IPS-15b (cell line): ENCODE measurements around the gene FLNA.
"Not testable (repeated sequence)": the region's sequence is repeated elsewhere in the genome, so short reads cannot be mapped to it uniquely, and the experiment has no call there.

Experiments used
- H3K27me3 ChIP-seq: one replicate; pipeline ENCODE4 v1.6.1; 2013; ENCODE audit warnings: low read length; ENCODE audit not compliant: control insufficient read depth, insufficient read depth
- H3K36me3 ChIP-seq: one replicate; pipeline ENCODE4 v1.6.1; 2013; ENCODE audit warnings: low read length; ENCODE audit not compliant: control insufficient read depth, insufficient read depth
- H3K4me1 ChIP-seq: one replicate; pipeline ENCODE4 v1.6.1; 2013; ENCODE audit warnings: mild to moderate bottlenecking, low read length; ENCODE audit not compliant: control insufficient read depth, insufficient read depth
- H3K4me3 ChIP-seq: one replicate; pipeline ENCODE4 v1.5.1; 2013; ENCODE audit warnings: low read depth, low read length
- H3K9ac ChIP-seq: one replicate; pipeline ENCODE4 v1.6.1; 2013; ENCODE audit warnings: low read depth, mild to moderate bottlenecking, low read length
- H3K9me3 ChIP-seq: one replicate; pipeline ENCODE4 v1.6.1; 2013; ENCODE audit warnings: mild to moderate bottlenecking, low read length; ENCODE audit not compliant: control insufficient read depth, insufficient read depth

Gene FLNA

GRCh38 chrX:154352466-154352865, 22.0 kb downstream of the FLNA start:
- Histone ChIP-seq H3K36me3 (peaks cover 95% of the 10 kb centered on the region), H3K4me3 (no peak overlapping the region), H3K9ac (no peak overlapping the region), H3K9me3 (peaks cover 4% of the 10 kb centered on the region), H3K27me3 (no peaks in the 10 kb centered on the region), H3K4me1 (no peaks in the 10 kb centered on the region)

GRCh38 chrX:154352012-154352401, 22.4 kb downstream of the FLNA start:
- H3K4me1 ChIP-seq = no peaks in the 10 kb centered on the region
- H3K27me3 ChIP-seq = no peaks in the 10 kb centered on the region
- peaks cover 4% of the 10 kb centered on the region for H3K9me3 ChIP-seq
- H3K9ac ChIP-seq = no peak overlapping the region
- H3K36me3 ChIP-seq = peaks cover 90% of the 10 kb centered on the region
- H3K4me3 ChIP-seq = no peak overlapping the region

- Histone ChIP-seq H3K4me1 (no peaks in the 10 kb centered on the region), H3K36me3 (peaks cover 84% of the 10 kb centered on the region), H3K9me3 (peaks cover 4% of the 10 kb centered on the region), H3K4me3 (no peak overlapping the region), H3K27me3 (no peaks in the 10 kb centered on the region), H3K9ac (no peak overlapping the region)
Measured at GRCh38 chrX:154351183-154352011, 23.0 kb downstream of the FLNA start.

- peaks cover 4% of the 10 kb centered on the region for H3K9me3 ChIP-seq
- H3K36me3 ChIP-seq = peaks cover 76% of the 10 kb centered on the region
- H3K4me1 ChIP-seq = no peaks in the 10 kb centered on the region
- H3K9ac ChIP-seq = no peak overlapping the region
- H3K4me3 ChIP-seq = no peak overlapping the region
- no peaks in the 10 kb centered on the region for H3K27me3 ChIP-seq
Measured at GRCh38 chrX:154350429-154351182, 23.8 kb downstream of the FLNA start.

- Histone ChIP-seq H3K36me3 (peaks cover 70% of the 10 kb centered on the region), H3K27me3 (no peaks in the 10 kb centered on the region), H3K4me3 (no peak overlapping the region), H3K9ac (no peak overlapping the region), H3K4me1 (no peaks in the 10 kb centered on the region), H3K9me3 (peaks cover 4% of the 10 kb centered on the region)
Measured at GRCh38 chrX:154349979-154350378, 24.5 kb downstream of the FLNA start.

GRCh38 chrX:154349359-154349935, 25.0 kb downstream of the FLNA start:
- Histone ChIP-seq H3K27me3 (no peaks in the 10 kb centered on the region), H3K9ac (no peak overlapping the region), H3K4me1 (no peaks in the 10 kb centered on the region), H3K9me3 (peaks cover 4% of the 10 kb centered on the region), H3K4me3 (no peak overlapping the region), H3K36me3 (peaks cover 64% of the 10 kb centered on the region)

- Histone ChIP-seq H3K27me3 (no peaks in the 10 kb centered on the region), H3K9ac (no peak overlapping the region), H3K4me3 (no peak overlapping the region), H3K36me3 (peaks cover 58% of the 10 kb centered on the region), H3K9me3 (no peaks in the 10 kb centered on the region), H3K4me1 (no peaks in the 10 kb centered on the region)
Measured at GRCh38 chrX:154348646-154349358, 25.6 kb downstream of the FLNA start.

- H3K4me1 ChIP-seq = no peaks in the 10 kb centered on the region
- H3K9ac ChIP-seq = no peak overlapping the region
- no peaks in the 10 kb centered on the region for H3K27me3 ChIP-seq
- H3K36me3 ChIP-seq = peaks cover 51% of the 10 kb centered on the region
- no peak overlapping the region for H3K4me3 ChIP-seq
- H3K9me3 ChIP-seq = no peaks in the 10 kb centered on the region
Measured at GRCh38 chrX:154348114-154348531, 26.3 kb downstream of the FLNA start.

GRCh38 chrX:154343620-154344019, 30.8 kb downstream of the FLNA start:
- not testable (repeated sequence) for H3K4me3 ChIP-seq, H3K4me1 ChIP-seq

GRCh38 chrX:154343063-154343462, 31.4 kb downstream of the FLNA start:
- not testable (repeated sequence) for H3K9me3 ChIP-seq, H3K27me3 ChIP-seq, H3K9ac ChIP-seq, H3K4me1 ChIP-seq, H3K36me3 ChIP-seq, H3K4me3 ChIP-seq

More at GRCh38 chrX:154343620-154344019, 30.8 kb downstream of the FLNA start:
- not testable (repeated sequence) for H3K9ac ChIP-seq, H3K27me3 ChIP-seq, H3K36me3 ChIP-seq, H3K9me3 ChIP-seq

- not testable (repeated sequence) for H3K4me1 ChIP-seq, H3K9ac ChIP-seq, H3K4me3 ChIP-seq, H3K9me3 ChIP-seq, H3K36me3 ChIP-seq, H3K27me3 ChIP-seq
Measured at GRCh38 chrX:154341399-154342298, 32.8 kb downstream of the FLNA start.
